Stimulated activated CD8-positive, alpha-beta memory T cell treated with anti-CD3 and anti-CD28 coated beads, Interleukin-7, amount 100 ng/mL, for 48 hours (primary cell): ENCODE measurements around the gene OR51B5.
"Not testable (repeated sequence)": the region's sequence is repeated elsewhere in the genome, so short reads cannot be mapped to it uniquely, and the experiment has no call there.

Experiments used
- DNase-seq, 2 donors: peaks; one replicate each; pipeline ENCODE4 v3.0.0-alpha.2; 2020; ENCODE audit warnings: low read depth in 1 of 2; ENCODE audit errors: extremely low read depth in 1 of 2

OR51B5 gene

GRCh38 chr11:5336331-5336730 lies 7.0 kb downstream of the OR51B5 start:
- DNase-seq, result no peak

GRCh38 chr11:5335170-5335569 lies 8.2 kb downstream of the OR51B5 start:
- no peak for DNase-seq

- DNase-seq, result no peak
Measured at GRCh38 chr11:5324197-5324596, 19.1 kb downstream of the OR51B5 start, which contains the start of gene OR51B2. Gene OR51B2 (minus strand): TSS chr11:5324297. CDS start chr11:5324297, 0 bp downstream.

- no peak for DNase-seq
Measured at GRCh38 chr11:5317292-5317691, 26.0 kb downstream of the OR51B5 start.

- not testable (repeated sequence) for DNase-seq
Measured at GRCh38 chr11:5313326-5314023, 29.8 kb downstream of the OR51B5 start.

- no peak for DNase-seq
Measured at GRCh38 chr11:5310423-5310822, 32.9 kb downstream of the OR51B5 start.

GRCh38 chr11:5307256-5308019 lies 35.9 kb downstream of the OR51B5 start:
- DNase-seq, result no peak

GRCh38 chr11:5304046-5304445 lies 39.3 kb downstream of the OR51B5 start:
- DNase-seq, result no peak

- no peak for DNase-seq
Measured at GRCh38 chr11:5303626-5304025, 39.7 kb downstream of the OR51B5 start.

GRCh38 chr11:5301846-5302245 lies 41.5 kb downstream of the OR51B5 start, which contains the start of gene OR51B4:
Gene OR51B4 (minus strand): TSS chr11:5301946. CDS start chr11:5301946, 0 bp downstream.
- DNase-seq, result no peak

GRCh38 chr11:5300251-5300650 lies 43.1 kb downstream of the OR51B5 start:
- no peak for DNase-seq

- no peak for DNase-seq
Measured at GRCh38 chr11:5298451-5298850, 44.9 kb downstream of the OR51B5 start.

- no peak for DNase-seq
Measured at GRCh38 chr11:5297721-5298323, 45.5 kb downstream of the OR51B5 start.

GRCh38 chr11:5294342-5294995 lies 48.9 kb downstream of the OR51B5 start:
- not testable (repeated sequence) for DNase-seq

- no peak for DNase-seq
Measured at GRCh38 chr11:5293028-5293427, 50.3 kb downstream of the OR51B5 start.
